ENCODE results near the gene SPPL3.

The SPPL3 gene

DNA sequence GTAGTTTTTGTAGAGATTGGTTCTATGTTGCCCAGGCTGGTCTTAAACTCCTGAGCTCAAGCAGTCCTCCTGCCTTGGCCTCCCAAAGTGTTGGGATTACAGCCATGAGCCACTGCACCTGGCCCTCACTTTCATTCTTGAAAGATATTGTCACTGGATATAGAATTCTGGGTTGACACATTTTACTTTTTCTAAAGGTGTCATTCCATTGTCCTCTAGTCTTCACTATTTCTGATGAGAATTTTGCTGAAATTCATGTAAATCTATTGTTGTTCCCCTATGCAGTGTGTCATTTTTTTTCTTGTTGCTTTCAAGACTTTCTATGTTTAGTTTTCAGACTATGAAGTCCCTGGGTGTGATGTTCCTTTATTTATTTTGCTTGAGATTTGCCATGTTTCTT, 149.4 kb downstream of the SPPL3 start:
- no peak for TF ChIP-seq CTCF (IDR thresholded peaks at IDR 0.05; ENCODE audit: control insufficient read depth, insufficient read depth, low read depth, low read length, missing control alignments)
- no peak overlapping the region for H3K4me3 ChIP-seq (ENCODE audit: control insufficient read depth, low read depth, low read length)
- no peak for DNase-seq (ENCODE audit: low read depth)

- H3K4me3 ChIP-seq (ENCODE audit: control insufficient read depth, low read depth, low read length) = no peak overlapping the region
- DNase-seq (ENCODE audit: low read depth) = no peak
- no peak for TF ChIP-seq CTCF (IDR thresholded peaks at IDR 0.05; ENCODE audit: control insufficient read depth, insufficient read depth, low read depth, low read length, missing control alignments)
These were observed 152.8 kb downstream of the SPPL3 start for GRCh38 chr12:120751389-120751788.

DNA sequence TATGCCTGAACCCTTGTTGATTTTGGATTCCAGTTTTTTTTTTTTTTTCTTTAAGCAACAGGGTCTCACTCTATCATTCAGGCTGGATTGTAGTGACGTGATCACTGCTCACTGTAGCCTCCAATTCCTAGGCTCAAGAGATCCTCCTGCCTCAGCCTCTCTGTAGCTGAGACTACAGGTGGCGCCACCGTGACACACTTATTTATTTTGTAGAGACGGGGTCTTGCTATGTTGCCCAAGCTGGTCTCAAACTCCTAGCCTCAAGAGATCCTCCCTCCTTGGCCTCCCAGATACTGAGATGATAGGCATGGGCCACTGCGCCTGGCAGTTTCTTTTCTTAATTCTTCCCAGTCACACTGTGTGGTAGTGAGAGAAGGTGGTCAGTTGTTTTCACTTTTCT, 153.4 kb downstream of the SPPL3 start:
- DNase-seq (ENCODE audit: low read depth) = no peak
- H3K4me3 ChIP-seq (ENCODE audit: control insufficient read depth, low read depth, low read length) = no peak overlapping the region
- no peak for TF ChIP-seq CTCF (IDR thresholded peaks at IDR 0.05; ENCODE audit: control insufficient read depth, insufficient read depth, low read depth, low read length, missing control alignments)

DNA sequence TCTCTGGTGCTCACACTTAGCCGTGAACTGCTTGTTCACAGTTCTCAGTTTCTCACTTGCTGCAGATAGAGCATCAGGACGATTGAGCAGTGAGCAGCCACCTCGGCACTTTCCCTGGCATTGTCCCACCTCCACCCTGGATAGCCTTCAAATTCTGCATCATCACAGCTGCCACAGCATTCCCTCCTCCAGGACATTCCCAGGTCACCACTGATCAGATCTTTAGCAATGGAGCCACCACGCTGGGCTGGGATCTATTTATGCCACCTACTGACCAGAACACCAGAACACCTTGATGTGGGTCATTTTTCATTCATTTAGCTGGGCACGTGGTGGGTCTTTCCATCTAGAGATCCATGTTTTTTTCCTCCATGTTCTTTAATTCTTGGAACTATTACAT, 154.9 kb downstream of the SPPL3 start:
- no peak overlapping the region for H3K4me3 ChIP-seq (ENCODE audit: control insufficient read depth, low read depth, low read length)
- no peak for TF ChIP-seq CTCF (IDR thresholded peaks at IDR 0.05; ENCODE audit: control insufficient read depth, insufficient read depth, low read depth, low read length, missing control alignments)
- DNase-seq (ENCODE audit: low read depth) = no peak

DNA sequence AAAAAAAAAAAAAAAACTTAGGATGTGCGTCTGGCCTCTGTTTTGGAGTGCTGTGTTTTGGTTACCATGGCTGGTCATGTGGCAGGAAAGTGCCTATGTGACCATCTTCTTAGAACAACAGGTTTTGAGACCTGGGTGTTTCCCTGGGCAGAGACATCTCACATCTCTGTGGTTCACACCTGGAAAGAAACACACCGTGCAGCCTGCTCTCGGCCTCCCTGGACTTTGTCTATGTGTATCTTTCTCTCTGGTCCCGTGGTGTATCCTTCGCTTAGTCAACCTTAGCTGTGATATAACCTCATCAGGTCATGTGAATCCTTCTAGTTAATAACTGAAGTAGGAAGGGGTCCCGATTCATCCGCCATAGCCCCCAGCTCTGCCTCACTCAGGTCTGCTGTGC, 155.9 kb downstream of the SPPL3 start:
- no peak for TF ChIP-seq CTCF (IDR thresholded peaks at IDR 0.05; ENCODE audit: control insufficient read depth, insufficient read depth, low read depth, low read length, missing control alignments)
- DNase-seq (ENCODE audit: low read depth) = no peak
- H3K4me3 ChIP-seq (ENCODE audit: control insufficient read depth, low read depth, low read length) = no peak overlapping the region

DNA sequence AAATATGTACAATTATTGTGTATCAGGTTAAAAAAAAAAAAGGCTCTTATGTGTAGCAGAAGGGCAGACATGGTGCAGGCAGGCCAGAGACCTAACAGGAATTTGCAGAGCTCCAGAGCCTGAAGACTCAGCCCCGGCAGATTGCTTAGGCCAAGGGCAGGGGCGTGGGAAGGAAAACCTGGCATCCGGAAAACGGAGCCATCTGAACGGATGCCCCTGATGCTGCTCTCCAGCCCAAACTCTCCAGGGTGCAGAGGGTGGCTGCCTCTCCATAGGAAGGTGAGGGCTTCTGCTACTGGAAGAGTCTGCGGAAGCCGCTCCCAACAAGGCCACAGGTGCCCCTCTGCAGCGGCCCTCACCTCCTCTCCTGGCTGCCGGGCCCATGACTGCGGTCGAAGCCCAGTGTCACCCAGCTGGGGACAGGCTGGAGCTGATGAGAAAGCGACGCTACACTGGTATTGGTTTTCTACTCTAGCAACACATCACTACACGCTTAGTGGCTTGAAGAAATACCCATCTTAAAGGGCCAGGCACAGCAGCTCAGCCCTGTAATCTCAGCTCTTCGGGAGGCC, 159.2 kb downstream of the SPPL3 start:
- no peak for TF ChIP-seq CTCF (IDR thresholded peaks at IDR 0.05; ENCODE audit: control insufficient read depth, insufficient read depth, low read depth, low read length, missing control alignments)
- no peak for DNase-seq (ENCODE audit: low read depth)
- H3K4me3 ChIP-seq (ENCODE audit: control insufficient read depth, low read depth, low read length) = no peak overlapping the region
